IMR-90 (cell line): ENCODE results near the gene TRIM37.

Experiments used
- POLR2A ChIP-seq: IDR thresholded peaks from 2 replicates; pipeline ENCODE4 v1.6.1; 2012; ENCODE audit warnings: mild to moderate bottlenecking, low read depth, low read length
- TF ChIP-seq, protein P1 (sequence below): conservative IDR thresholded peaks from 2 replicates; pipeline ENCODE4 v1.5.1; 2012; ENCODE audit warnings: mild to moderate bottlenecking, low read depth, low read length, improper control_type of control experiment
- TF ChIP-seq, protein P2 (sequence below): fragments of 150-350 bp; IDR thresholded peaks from 2 replicates; pipeline ENCODE4 v1.6.1; 2017; ENCODE audit warnings: mild to moderate bottlenecking, antibody characterized with exemption, low read length, low read depth

DNA sequence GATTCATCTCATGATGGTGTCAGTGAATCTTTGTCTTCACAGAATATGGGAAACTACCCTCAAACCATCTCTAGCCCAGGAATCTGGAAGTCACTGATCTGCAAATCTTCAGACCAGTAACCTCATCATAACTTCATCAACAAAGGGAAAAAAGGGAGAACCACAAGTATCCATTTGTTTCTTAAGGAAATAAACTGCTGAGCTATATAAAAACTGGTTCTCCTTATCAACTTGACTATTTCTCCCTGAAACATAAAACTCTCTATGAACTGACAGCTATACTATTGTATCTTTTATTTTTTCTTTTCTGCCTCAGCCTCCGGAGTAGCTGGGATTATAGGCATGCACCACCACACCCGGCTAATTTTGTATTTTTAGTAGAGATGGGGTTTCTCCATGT lies 39.3 kb downstream of the TRIM37 start:
- TF ChIP-seq, protein P1, sequence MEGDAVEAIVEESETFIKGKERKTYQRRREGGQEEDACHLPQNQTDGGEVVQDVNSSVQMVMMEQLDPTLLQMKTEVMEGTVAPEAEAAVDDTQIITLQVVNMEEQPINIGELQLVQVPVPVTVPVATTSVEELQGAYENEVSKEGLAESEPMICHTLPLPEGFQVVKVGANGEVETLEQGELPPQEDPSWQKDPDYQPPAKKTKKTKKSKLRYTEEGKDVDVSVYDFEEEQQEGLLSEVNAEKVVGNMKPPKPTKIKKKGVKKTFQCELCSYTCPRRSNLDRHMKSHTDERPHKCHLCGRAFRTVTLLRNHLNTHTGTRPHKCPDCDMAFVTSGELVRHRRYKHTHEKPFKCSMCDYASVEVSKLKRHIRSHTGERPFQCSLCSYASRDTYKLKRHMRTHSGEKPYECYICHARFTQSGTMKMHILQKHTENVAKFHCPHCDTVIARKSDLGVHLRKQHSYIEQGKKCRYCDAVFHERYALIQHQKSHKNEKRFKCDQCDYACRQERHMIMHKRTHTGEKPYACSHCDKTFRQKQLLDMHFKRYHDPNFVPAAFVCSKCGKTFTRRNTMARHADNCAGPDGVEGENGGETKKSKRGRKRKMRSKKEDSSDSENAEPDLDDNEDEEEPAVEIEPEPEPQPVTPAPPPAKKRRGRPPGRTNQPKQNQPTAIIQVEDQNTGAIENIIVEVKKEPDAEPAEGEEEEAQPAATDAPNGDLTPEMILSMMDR = no peak
- TF ChIP-seq POLR2A = no peak
- TF ChIP-seq, protein P2, sequence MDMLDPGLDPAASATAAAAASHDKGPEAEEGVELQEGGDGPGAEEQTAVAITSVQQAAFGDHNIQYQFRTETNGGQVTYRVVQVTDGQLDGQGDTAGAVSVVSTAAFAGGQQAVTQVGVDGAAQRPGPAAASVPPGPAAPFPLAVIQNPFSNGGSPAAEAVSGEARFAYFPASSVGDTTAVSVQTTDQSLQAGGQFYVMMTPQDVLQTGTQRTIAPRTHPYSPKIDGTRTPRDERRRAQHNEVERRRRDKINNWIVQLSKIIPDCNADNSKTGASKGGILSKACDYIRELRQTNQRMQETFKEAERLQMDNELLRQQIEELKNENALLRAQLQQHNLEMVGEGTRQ = no peak
